HG02981 (cell line): ENCODE results near the gene ALAD.

Source experiments
- ATAC-seq: cut with Tn5 transposase; IDR thresholded peaks from one replicate; pipeline ENCODE4 v1.9.1; 2021; ENCODE audit warnings: mild to moderate bottlenecking, moderate library complexity; ENCODE audit not compliant: unreplicated experiment

Gene ALAD

DNA sequence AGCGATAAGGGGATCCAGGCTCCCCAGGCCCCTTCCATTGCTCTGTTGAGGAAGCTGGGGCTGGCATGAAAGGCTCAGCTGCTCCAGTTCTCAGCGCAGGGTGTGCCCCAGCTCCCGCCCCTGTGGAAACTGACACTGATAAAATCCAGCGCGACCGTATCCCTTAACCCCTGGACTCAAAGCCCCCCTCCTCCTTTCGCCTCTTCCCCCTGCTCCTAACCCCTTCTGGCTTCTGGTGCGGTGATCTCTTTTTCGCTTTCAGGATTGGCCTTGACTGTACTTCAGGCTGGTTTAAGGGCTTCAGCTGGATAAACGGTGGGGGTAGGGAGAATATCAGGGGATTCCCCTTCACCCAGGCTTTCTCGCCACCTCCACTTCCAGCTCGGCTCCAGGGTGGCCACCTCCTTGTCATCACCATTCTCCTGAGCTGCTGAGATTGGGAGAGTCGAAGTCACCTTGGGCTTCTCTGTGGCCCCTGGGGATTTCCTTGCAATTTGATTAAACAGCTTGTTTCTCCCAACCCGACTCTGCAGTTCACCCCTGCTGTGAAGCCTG is 50.9 kb downstream of the ALAD start:
- no peak for ATAC-seq

- no peak for ATAC-seq
Measured at GRCh38 chr9:113349445-113350094, 51.5 kb downstream of the ALAD start, which contains the start of gene BSPRY. BSPRY (plus strand) TSS chr9:113349541; CDS start chr9:113349580, 39 bp downstream.

DNA sequence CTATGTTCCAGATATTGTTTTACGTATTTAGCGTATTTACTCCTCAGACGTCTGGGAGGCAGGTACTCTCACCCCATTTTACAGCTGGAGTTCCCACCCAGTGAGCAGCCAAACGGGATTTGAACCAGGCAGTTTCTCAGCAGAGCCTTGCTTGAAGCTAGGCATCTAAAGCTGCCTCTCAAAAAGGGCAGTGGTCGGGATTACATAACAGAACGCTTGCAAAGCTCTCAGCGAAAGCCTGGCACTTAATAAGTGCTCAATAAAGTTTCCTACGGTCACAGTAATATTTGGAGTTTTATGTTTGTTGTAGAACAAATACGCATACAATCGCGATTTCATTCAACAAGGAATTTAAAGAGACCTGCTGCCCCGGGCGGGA is 52.0 kb downstream of the ALAD start:
- no peak for ATAC-seq

DNA sequence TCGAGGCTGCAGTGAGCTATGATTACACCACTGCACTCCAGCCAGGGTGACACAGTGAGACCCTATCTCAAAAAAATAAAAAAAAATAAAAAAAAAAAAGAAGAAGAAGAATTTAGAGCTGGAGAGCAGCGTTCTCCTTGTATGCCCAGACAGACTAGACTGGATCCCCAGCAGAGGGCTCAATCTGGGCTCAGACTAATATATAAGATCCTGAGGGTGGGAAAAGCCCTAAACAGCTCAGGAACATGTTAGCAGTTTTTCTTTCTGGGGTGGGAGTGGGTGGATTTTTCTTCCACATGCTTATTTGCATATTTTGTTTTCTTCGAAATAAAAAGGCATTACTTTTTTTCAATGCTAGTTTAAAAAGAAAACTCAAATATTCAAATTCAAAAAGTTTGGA is 52.6 kb downstream of the ALAD start:
- ATAC-seq = no peak

- no peak for ATAC-seq
Measured at GRCh38 chr9:113345671-113346070, 55.4 kb downstream of the ALAD start.

DNA sequence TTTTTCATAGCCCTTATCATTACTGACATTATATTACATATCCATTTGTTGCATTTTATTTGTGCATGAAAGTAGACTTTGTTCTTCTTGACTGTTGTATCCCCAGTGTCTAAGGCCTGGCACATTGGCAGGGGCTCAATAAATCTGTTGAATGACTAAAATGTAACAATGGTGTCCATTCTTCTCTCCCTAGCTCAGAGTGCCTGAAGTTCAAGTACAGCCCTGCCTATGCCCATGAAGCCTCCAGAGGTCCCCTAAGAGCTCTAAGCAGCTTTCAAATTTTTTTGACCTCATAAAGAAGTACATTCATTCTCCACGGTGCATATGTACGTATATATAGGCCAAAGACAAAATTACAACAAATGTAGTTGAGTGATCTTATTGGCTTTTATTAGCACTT is 55.9 kb downstream of the ALAD start:
- ATAC-seq = no peak

GRCh38 chr9:113343732-113344231 is 57.3 kb downstream of the ALAD start:
- no peak for ATAC-seq

- no peak for ATAC-seq
Measured at GRCh38 chr9:113341712-113342410, 59.2 kb downstream of the ALAD start.

DNA sequence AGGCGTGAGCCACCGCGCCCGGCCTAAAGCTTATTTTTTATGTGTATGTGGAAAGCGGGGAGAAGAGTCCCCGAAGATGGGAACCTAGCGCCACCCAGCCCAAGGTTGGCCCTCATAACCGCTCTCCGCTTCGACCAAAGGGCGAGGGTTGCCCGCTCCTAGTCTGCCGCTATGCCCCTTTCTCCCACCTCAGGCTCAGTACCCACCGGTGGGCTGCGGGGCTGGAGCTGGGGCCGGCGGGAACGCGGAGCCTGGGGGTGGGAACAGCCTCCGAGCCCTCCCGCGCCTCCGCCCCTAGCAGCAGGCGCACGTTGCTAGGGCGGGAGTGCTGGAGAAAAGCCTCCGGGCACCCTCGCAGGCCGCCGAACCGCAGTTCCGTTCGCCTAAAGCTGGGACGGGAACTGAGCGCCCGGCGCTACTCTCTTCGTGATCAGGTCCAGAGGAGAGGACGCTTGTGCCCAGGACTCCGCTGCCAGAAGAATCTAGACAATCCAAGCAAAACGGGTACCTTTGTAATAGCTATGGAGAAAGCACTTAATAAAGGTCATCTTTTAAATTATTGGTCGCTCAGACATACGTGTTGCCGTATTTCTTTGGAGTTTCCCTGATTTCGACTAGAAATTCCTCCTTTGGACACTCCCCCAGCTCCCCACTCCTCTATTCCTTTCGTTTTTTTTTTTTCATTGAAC is 60.9 kb downstream of the ALAD start, which contains the start of gene WDR31:
Gene WDR31, minus strand, starts transcription at position 265 of the 689 bp plus-strand sequence. CDS start 8,253 bp downstream, outside the sequence.
- peak; percentile 97 for ATAC-seq

DNA sequence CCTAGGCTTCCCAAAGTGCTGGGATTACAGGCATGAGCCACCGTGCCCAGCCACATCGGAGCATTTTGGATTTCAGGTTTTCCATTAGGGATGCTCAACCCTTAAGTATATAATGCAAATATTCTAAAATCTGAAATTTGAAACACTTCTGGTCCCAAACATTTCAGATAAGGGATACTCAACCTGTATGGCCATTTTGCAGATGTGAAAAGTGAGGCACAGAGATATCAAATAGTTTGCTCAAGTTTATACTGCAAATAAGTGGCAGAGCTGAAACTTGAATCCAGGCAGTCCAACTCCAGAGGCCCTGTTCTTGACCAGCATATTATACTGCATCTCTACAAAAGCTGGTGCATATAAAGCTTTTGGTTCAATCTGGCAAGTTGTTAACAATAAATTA is 63.4 kb downstream of the ALAD start:
- no peak for ATAC-seq
